ENCODE measurements around the gene ATG2A. TPM values are rescaled to one million over a fixed set of nuclear protein-coding genes. Genes with fewer than 3 reads are reported as not detected.

ATG2A gene
- total and polyA plus RNA-seq, 9 of the 15 experiments (the other 6 are each of a cell fraction or from before 2014, with no cell fraction given), result 0.25 to 45.9 (median 5.2) TPM

GRCh38 chr11:64879244-64879900, 37.6 kb downstream of the ATG2A start (continued):
- TF ChIP-seq KDM2B (CRISPR knock-in tag; IDR thresholded peaks at IDR 0.05), result no peak
- no peak for TF ChIP-seq EP300 (IDR thresholded peaks at IDR 0.05; ENCODE audit: low read length)
- TF ChIP-seq ZBTB1 (CRISPR knock-in tag; IDR thresholded peaks at IDR 0.05; ENCODE audit: borderline replicate concordance, low read depth), result no peak
- no peak for TF ChIP-seq BMI1 (IDR thresholded peaks at IDR 0.05; ENCODE audit: low read length)
- 0 out of 2 replicates have a peak, but pooled peaks have one; percentile 3 for TF ChIP-seq FOSL1 (tag; conservative IDR thresholded peaks at IDR 0.05)
- no peak for TF ChIP-seq NCOA6 (IDR thresholded peaks at IDR 0.05)
- no peak for TF ChIP-seq HCFC1 (IDR thresholded peaks at IDR 0.05; ENCODE audit: low read depth, low read length)
- TF ChIP-seq HBP1 (CRISPR knock-in tag; IDR thresholded peaks at IDR 0.05), result peak; percentile 66; the same call in 1 of the 2 replicates
- no peak for TF ChIP-seq HDAC2 (IDR thresholded peaks at IDR 0.05)
- TF ChIP-seq ZNF316 (IDR thresholded peaks at IDR 0.05), result no peak
- TF ChIP-seq ATF4 (CRISPR knock-in tag; IDR thresholded peaks at IDR 0.05), result no peak
- 0 out of 2 replicates have a peak, but pooled peaks have one; percentile 10 for TF ChIP-seq DPF2 (IDR thresholded peaks at IDR 0.05)
- no peak for TF ChIP-seq CXXC5 (CRISPR knock-in tag; IDR thresholded peaks at IDR 0.05)
- no peak for TF ChIP-seq HLTF (IDR thresholded peaks at IDR 0.05)
- no peak for TF ChIP-seq BRD4 (IDR thresholded peaks at IDR 0.05)
- TF ChIP-seq PHF8 (IDR thresholded peaks at IDR 0.05; ENCODE audit: borderline replicate concordance, low read length), result no peak
- TF ChIP-seq SMAD3 (CRISPR knock-in tag; conservative IDR thresholded peaks at IDR 0.05), result no peak
- no peak for TF ChIP-seq ZNF407 (IDR thresholded peaks at IDR 0.05; ENCODE audit: low read depth)

All from K562 (cell line).